Coronary artery (tissue), 2 donors: Measurements from ENCODE around the gene GPR37.

Source experiments
- DNase-seq: peaks from one replicate; pipeline ENCODE4 v3.0.0-alpha.2; 2017; ENCODE audit warnings: low spot score
- H3K27ac ChIP-seq, 2 donors: fragments of 200-600 bp; sonication (generic); one replicate each; pipeline ENCODE4 v1.5.1; 2016 to 2019
- H3K4me3 ChIP-seq: fragments of 200-600 bp; sonication (generic); 2 replicates; pipeline ENCODE4 v1.5.1; 2016; ENCODE audit warnings: mild to moderate bottlenecking, moderate library complexity
- CTCF ChIP-seq: fragments of 200-600 bp; sonication (generic); IDR thresholded peaks from one replicate; pipeline ENCODE4 v1.5.1; 2019; ENCODE audit warnings: antibody characterized with exemption

GPR37 gene

GRCh38 chr7:124790645-124791044 lies 25.1 kb upstream of the GPR37 start:
- no peak for TF ChIP-seq CTCF
- peak overlapping the region; percentile 5 for H3K4me3 ChIP-seq
- no peak for DNase-seq
- H3K27ac ChIP-seq = no peak overlapping the region

- Histone ChIP-seq H3K4me3 (no peak overlapping the region), H3K27ac (no peak overlapping the region)
- no peak for DNase-seq
- TF ChIP-seq CTCF = no peak
These were observed 20.4 kb upstream of the GPR37 start for GRCh38 chr7:124785994-124786393.

- H3K27ac ChIP-seq = no peak overlapping the region
- peak; percentile 48 for TF ChIP-seq CTCF
- DNase-seq = no peak
- H3K4me3 ChIP-seq = no peak overlapping the region
These were observed 19.6 kb upstream of the GPR37 start for GRCh38 chr7:124784879-124785818.

- H3K27ac ChIP-seq = no peak overlapping the region
- H3K4me3 ChIP-seq = no peak overlapping the region
- TF ChIP-seq CTCF = no peak
- no peak for DNase-seq
These were observed 17.7 kb upstream of the GPR37 start for GRCh38 chr7:124783271-124783670.

GRCh38 chr7:124781907-124782734 lies 16.5 kb upstream of the GPR37 start:
- TF ChIP-seq CTCF = no peak
- DNase-seq = no peak
- Histone ChIP-seq H3K27ac (no peak overlapping the region), H3K4me3 (no peak overlapping the region)

- no peak for DNase-seq
- no peak overlapping the region for H3K27ac ChIP-seq
- H3K4me3 ChIP-seq = no peak overlapping the region
- no peak for TF ChIP-seq CTCF
These were observed 15.8 kb upstream of the GPR37 start for GRCh38 chr7:124781418-124781817.
